ENCODE measurements around the gene ABCA12. TPM values are rescaled to one million over a fixed set of nuclear protein-coding genes. Genes with fewer than 3 reads are reported as not detected.

Gene ABCA12
- total RNA-seq, 2 experiments from 2014 or later = not detected

DNA sequence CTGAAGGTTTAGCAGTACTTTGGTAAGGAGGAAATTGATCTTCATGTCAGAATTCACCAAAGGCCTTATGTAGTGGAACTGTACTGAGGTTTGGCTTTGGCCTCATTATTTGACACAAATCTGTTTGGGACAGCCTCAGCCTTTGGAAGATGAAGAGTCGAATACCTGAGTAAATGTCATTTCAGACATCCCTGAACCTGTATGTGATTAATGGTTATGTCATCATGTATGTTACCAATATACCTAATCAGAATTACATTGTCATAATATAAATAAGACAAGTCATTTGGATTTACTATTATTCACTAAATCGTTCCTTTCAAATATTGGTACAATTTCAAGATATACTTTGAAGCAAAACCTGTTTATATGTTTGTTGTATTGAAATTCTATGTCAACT, 10.6 kb upstream of the ABCA12 start:
- H3K36me3 Mint-ChIP-seq (ENCODE audit: low read depth) = no peaks in the 10 kb centered on the region

DNA sequence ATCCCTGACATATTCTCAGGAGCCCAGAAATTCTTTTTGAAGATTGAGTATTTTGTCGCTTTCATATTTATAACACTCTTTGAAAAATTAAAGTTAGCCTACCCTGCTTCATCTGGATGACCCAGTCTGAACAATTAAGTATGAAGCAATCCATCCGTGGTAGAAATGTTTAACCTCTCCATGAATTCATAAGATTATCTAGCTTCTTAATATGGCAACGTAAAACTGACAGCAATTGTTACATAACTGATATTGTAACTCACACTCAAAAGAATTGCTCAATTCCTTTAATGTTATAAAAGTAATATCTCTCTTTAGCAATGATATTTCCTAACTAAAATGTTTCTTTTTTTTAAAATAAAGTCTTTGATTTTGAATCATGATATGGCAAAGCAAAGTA, 7.2 kb upstream of the ABCA12 start:
- H3K4me3 Mint-ChIP-seq = no peak overlapping the region
- ChIA-PET POLR2A (no interaction called here), CTCF (no interaction called here)
- no peak overlapping the region for H3K27ac Mint-ChIP-seq
- no peaks in the 10 kb centered on the region for H3K36me3 Mint-ChIP-seq (ENCODE audit: low read depth)
- no peaks in the 10 kb centered on the region for H3K27me3 Mint-ChIP-seq
- H3K4me1 Mint-ChIP-seq = no peaks in the 10 kb centered on the region
- DNase-seq = no peak
- no peaks in the 10 kb centered on the region for H3K9me3 Mint-ChIP-seq

More for the DNA sequence above, 10.6 kb upstream of the ABCA12 start:
- CTCF ChIA-PET = no interaction called here
- Mint-ChIP-seq H3K4me3 (no peak overlapping the region), H3K27me3 (no peaks in the 10 kb centered on the region), H3K9me3 (no peaks in the 10 kb centered on the region), H3K4me1 (no peaks in the 10 kb centered on the region), H3K27ac (no peak overlapping the region)
- DNase-seq = no peak
- POLR2A ChIA-PET = no interaction called here

DNA sequence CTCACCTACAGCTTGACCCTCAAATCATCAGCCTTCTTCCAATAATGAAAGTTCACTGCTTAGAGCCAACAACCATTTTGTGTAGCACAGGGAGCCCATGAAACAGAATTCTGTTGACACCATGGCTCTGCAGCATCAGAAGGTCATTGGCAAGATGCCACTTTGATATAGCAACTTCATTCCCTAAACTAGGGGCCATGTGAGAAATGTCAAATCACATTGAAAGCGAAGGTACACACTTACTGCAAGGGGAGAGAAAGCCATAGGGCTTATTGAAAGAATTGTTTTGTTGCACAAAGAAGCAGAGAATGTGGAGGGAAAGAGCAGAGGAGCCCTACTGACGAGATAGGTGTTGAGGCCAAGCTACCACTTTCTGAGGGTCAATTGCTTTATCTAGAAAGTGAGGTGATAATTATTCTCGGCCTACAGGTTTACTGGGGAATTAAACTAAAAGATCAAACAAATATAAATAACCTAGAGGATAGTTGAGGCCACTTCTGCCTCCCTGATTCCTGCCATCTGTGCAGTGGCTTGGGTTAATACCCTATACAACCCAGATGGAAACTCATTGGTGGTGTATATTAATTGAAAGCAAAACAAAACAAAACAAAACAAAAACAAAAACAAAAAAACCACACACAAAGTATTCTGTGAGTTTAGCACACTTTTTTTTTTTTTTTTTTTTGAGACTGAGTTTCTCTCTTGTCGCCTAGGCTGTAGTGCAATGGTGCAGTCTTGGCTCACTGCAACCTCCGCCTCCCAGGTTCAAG, 5.9 kb upstream of the ABCA12 start:
- no peak for DNase-seq
- H3K36me3 Mint-ChIP-seq (ENCODE audit: low read depth) = no peaks in the 10 kb centered on the region
- no peaks in the 10 kb centered on the region for H3K4me1 Mint-ChIP-seq
- ChIA-PET CTCF (no interaction called here), POLR2A (no interaction called here)
- no peak overlapping the region for H3K4me3 Mint-ChIP-seq
- no peaks in the 10 kb centered on the region for H3K27me3 Mint-ChIP-seq
- H3K27ac Mint-ChIP-seq = no peak overlapping the region
- H3K9me3 Mint-ChIP-seq = no peaks in the 10 kb centered on the region

DNA sequence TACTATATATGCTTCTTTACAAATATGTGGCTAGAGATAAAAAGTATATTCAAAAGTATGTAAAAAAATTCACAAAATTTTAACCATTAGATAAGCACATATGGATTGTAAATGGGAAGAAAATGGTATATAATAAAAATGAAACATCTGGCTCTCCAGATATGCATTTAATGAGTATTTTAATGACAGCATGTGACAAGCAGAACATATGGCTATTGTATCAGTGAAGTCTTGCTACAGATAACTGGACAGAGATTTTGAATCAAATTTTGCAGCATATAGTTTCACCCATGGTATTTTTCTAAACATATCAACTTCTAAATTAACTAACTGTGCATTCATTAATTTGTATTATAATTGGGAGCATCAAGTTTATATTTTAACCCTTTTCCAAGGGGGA, 5.0 kb upstream of the ABCA12 start:
- Mint-ChIP-seq H3K4me3 (no peak overlapping the region), H3K9me3 (no peaks in the 10 kb centered on the region), H3K4me1 (no peaks in the 10 kb centered on the region), H3K27me3 (no peaks in the 10 kb centered on the region), H3K27ac (no peak overlapping the region), H3K36me3 (ENCODE audit: low read depth) (no peaks in the 10 kb centered on the region)
- POLR2A ChIA-PET = no interaction called here
- CTCF ChIA-PET = no interaction called here
- DNase-seq = no peak

GRCh38 chr2:215141706-215142105, 3.3 kb upstream of the ABCA12 start:
- CTCF ChIA-PET = interaction anchor here (0.6 kb wide), 1 partner anchor 141 kb away, joined by 4 read pairs; no protein-coding TSS in a partner anchor

GRCh38 chr2:215140166-215140707, 1.8 kb upstream of the ABCA12 start:
- no peaks in the 10 kb centered on the region for H3K27me3 Mint-ChIP-seq
- no peak overlapping the region for H3K27ac Mint-ChIP-seq
- H3K9me3 Mint-ChIP-seq = no peaks in the 10 kb centered on the region
- ChIA-PET CTCF (no interaction called here), POLR2A (no interaction called here)
- H3K4me3 Mint-ChIP-seq = no peak overlapping the region
- H3K4me1 Mint-ChIP-seq = no peaks in the 10 kb centered on the region
- no peaks in the 10 kb centered on the region for H3K36me3 Mint-ChIP-seq (ENCODE audit: low read depth)
- no peak for DNase-seq

More at GRCh38 chr2:215141706-215142105, 3.3 kb upstream of the ABCA12 start:
- DNase-seq = no peak
- Mint-ChIP-seq H3K4me1 (no peaks in the 10 kb centered on the region), H3K27ac (no peak overlapping the region), H3K4me3 (no peak overlapping the region), H3K9me3 (no peaks in the 10 kb centered on the region), H3K36me3 (ENCODE audit: low read depth) (no peaks in the 10 kb centered on the region), H3K27me3 (no peaks in the 10 kb centered on the region)
- POLR2A ChIA-PET = no interaction called here

- DNase-seq = no peak
- H3K9me3 Mint-ChIP-seq = no peaks in the 10 kb centered on the region
- no peaks in the 10 kb centered on the region for H3K4me1 Mint-ChIP-seq
- H3K4me3 Mint-ChIP-seq = no peak overlapping the region
- no peak overlapping the region for H3K27ac Mint-ChIP-seq
- ChIA-PET POLR2A (no interaction called here), CTCF (no interaction called here)
- H3K36me3 Mint-ChIP-seq (ENCODE audit: low read depth) = no peaks in the 10 kb centered on the region
- no peaks in the 10 kb centered on the region for H3K27me3 Mint-ChIP-seq
These were observed 585 bp downstream of the ABCA12 start for GRCh38 chr2:215137741-215138340.

GRCh38 chr2:215137329-215137686, 1.1 kb downstream of the ABCA12 start:
- no peaks in the 10 kb centered on the region for H3K9me3 Mint-ChIP-seq
- ChIA-PET CTCF (no interaction called here), POLR2A (no interaction called here)
- DNase-seq = no peak
- no peaks in the 10 kb centered on the region for H3K27me3 Mint-ChIP-seq
- no peak overlapping the region for H3K27ac Mint-ChIP-seq
- H3K36me3 Mint-ChIP-seq (ENCODE audit: low read depth) = no peaks in the 10 kb centered on the region
- no peaks in the 10 kb centered on the region for H3K4me1 Mint-ChIP-seq
- no peak overlapping the region for H3K4me3 Mint-ChIP-seq

DNA sequence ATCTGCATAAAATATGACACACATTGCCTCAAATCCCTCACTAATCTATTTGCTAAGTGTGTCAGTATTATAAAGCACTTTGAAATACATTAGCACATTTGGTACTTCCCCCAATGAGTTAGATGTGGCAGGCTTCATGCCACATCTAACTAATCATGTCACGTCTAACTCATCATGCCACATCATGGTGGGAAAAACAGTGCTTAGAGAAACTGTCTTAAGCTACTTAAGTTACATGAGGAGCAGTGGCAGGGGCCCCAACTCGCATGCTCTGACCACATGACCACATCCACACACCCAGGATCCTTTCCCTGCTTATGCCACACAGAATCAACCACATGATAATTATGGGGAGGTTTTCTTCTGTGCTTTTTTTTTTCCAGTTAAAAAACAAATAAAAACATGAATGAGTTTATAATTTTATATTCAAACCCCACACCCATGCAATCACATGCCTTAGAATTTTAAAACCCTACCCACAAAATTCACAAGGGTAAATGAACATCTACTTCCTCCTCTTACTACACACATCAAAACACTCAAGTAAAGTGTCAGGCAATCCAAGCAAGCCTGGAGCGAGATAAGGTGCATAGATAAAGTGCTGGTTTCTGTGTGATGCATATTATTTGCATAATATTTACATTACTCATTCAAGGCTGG, 1.6 kb downstream of the ABCA12 start:
- ChIA-PET CTCF (no interaction called here), POLR2A (no interaction called here)
- no peak for DNase-seq
- Mint-ChIP-seq H3K36me3 (ENCODE audit: low read depth) (no peaks in the 10 kb centered on the region), H3K4me3 (no peak overlapping the region), H3K27ac (no peak overlapping the region), H3K27me3 (no peaks in the 10 kb centered on the region), H3K9me3 (no peaks in the 10 kb centered on the region), H3K4me1 (no peaks in the 10 kb centered on the region)

DNA sequence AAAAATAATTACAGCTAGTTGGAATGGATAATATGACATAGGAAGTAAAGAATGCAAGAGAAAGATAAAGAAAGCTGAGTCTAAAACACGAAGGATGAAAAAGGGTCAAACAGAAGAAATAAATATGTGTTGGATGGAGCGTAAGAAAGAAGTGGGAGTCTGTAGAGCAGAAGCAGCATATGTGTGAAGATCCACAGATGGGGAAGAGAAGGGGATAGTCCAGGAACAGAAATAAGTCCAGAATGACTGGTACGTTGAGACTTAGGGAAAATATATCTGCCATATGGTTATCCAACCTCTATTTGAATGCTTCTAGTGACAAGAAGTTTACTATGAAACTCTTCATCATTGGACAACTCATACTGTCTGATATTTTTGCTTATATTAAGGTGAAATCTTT, 18.0 kb downstream of the ABCA12 start:
- no peak overlapping the region for H3K4me3 Mint-ChIP-seq
- ChIA-PET CTCF (no interaction called here), POLR2A (no interaction called here)
- no peak overlapping the region for H3K27ac Mint-ChIP-seq
- H3K4me1 Mint-ChIP-seq = no peaks in the 10 kb centered on the region
- peaks cover 3% of the 10 kb centered on the region for H3K9me3 Mint-ChIP-seq
- H3K27me3 Mint-ChIP-seq = no peaks in the 10 kb centered on the region
- no peak for DNase-seq
- H3K36me3 Mint-ChIP-seq (ENCODE audit: low read depth) = no peaks in the 10 kb centered on the region

GRCh38 chr2:215119847-215120246, 18.6 kb downstream of the ABCA12 start:
- Mint-ChIP-seq H3K4me3 (no peak overlapping the region), H3K9me3 (peaks cover 3% of the 10 kb centered on the region), H3K36me3 (ENCODE audit: low read depth) (no peaks in the 10 kb centered on the region), H3K27me3 (no peaks in the 10 kb centered on the region), H3K4me1 (no peaks in the 10 kb centered on the region), H3K27ac (no peak overlapping the region)
- no peak for DNase-seq
- ChIA-PET POLR2A (no interaction called here), CTCF (no interaction called here)

DNA sequence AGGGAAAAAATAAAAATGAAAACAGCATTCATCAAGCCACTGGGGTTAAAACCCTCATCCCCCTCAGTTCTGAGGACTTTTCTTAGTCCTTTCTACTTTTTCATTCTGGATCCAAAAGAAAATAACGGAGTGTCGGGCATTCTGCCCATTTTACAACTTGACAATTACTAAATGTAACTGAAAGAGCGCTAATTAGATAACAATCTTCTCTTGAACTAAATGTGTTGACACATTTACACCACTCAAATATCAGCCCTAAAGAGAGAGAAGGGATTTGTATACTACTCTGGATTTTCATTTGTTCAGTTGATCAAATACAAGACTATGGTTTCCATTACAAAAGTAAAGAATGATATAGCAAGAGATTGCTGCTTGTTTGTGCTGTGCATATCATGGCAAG, 27.5 kb downstream of the ABCA12 start:
- H3K27me3 Mint-ChIP-seq = no peaks in the 10 kb centered on the region
- CTCF ChIA-PET = no interaction called here
- no peak overlapping the region for H3K4me3 Mint-ChIP-seq
- H3K9me3 Mint-ChIP-seq = no peaks in the 10 kb centered on the region
- POLR2A ChIA-PET = no interaction called here
- no peak for DNase-seq
- H3K36me3 Mint-ChIP-seq (ENCODE audit: low read depth) = no peaks in the 10 kb centered on the region
- no peaks in the 10 kb centered on the region for H3K4me1 Mint-ChIP-seq
- no peak overlapping the region for H3K27ac Mint-ChIP-seq

- DNase-seq = no peak
- CTCF ChIA-PET = no interaction called here
- POLR2A ChIA-PET = no interaction called here
- Mint-ChIP-seq H3K4me1 (no peaks in the 10 kb centered on the region), H3K27ac (no peak overlapping the region), H3K27me3 (no peaks in the 10 kb centered on the region), H3K4me3 (no peak overlapping the region), H3K9me3 (no peaks in the 10 kb centered on the region), H3K36me3 (ENCODE audit: low read depth) (no peaks in the 10 kb centered on the region)
These were observed 31.0 kb downstream of the ABCA12 start for GRCh38 chr2:215107216-215108056.

Data from activated CD4-positive, alpha-beta memory T cell treated with anti-CD3 and anti-CD28 coated beads, Interleukin-2, amount 10 ng/mL, durations not matched to agents 7 days and 5 days (primary cell).